ENCODE results near the gene UBE2H.
"Not testable (repeated sequence)": the region's sequence is repeated elsewhere in the genome, so short reads cannot be mapped to it uniquely, and the experiment has no call there.

The UBE2H gene

DNA sequence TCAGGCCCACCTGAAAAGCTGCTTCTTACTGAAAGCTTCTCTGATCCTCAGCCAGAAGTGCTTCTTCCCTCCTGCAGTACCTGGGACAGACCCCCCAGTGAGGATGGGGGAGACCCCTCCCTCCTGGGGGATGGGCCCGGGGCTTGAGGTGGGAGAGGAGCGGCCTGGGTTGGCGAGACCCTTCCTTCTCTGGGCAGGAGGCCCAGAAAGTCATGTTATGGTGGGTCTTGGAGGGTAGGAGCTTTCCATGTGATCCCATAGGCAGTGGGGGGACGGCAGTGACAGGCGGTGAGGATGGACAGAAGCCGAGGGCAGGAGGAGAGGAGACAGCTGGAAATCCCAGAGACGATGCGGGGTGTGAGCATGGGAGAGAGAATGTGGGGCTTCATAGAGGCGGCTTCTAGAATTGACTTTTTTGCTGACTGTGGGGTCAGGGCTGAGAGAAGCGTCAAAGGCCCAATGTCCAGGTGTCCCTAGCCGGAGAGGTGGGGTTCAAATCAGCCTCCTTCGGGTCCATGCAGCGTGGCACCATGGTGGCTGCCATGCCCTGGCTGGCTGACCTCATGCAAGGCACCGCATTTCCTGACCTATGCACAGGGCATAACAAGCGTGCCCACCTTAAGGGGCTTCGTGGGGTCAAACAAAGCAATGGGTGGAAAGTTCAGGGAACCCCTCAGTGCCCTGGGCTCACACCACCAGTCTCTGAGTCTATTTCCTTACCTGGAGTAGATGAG lies 154.0 kb downstream of the UBE2H start:
- Histone ChIP-seq H3K4me3 (ENCODE audit: low read length in 2 of 2) (no peak overlapping the region), H3K27me3 (ENCODE audit: control insufficient read depth in 1 of 2, insufficient read depth in 2 of 2, low read length in 2 of 2) (peaks cover 0 to 4% of the 10 kb centered on the region in 2 donors), H3K27ac (ENCODE audit: low read length) (no peak overlapping the region), H3K4me1 (ENCODE audit: control insufficient read depth, insufficient read depth, low read length) (no peaks in the 10 kb centered on the region), H3K9me3 (ENCODE audit: control insufficient read depth in 2 of 2, low read length in 2 of 2) (no peaks in the 10 kb centered on the region), H3K36me3 (ENCODE audit: control insufficient read depth in 2 of 2, insufficient read depth in 2 of 2, low read length in 2 of 2) (no peaks in the 10 kb centered on the region), H3K9ac (ENCODE audit: low read length in 2 of 2) (no peak overlapping the region)

DNA sequence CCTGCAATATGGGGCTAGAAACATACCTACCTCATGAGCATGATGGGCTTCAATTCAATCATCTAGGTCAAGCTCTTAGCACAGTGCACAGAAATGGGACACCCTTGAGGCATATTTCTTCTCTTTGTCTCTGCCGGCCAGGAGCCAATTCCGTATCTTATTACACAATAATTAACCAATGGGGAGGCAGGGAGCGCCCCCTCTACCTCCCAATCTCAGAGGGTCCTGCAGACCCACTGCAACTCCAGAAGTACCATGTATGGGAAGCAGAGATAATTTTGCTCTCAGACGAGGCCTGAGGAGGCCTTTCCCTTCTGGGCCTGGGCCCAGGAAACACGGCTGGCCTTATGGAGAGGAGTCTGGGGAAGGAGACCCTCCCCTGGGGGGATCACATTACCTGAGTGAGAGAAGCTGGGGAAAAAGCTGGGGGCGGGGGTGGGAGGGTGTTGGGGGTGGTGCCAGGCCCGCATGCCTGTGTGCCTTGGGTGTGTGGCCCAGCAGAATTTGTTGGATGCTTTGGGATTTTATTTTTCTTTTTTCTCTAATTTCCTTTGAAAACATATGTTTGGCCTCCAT lies 155.5 kb downstream of the UBE2H start:
- Histone ChIP-seq H3K36me3 (ENCODE audit: control insufficient read depth in 2 of 2, insufficient read depth in 2 of 2, low read length in 2 of 2) (no peaks in the 10 kb centered on the region), H3K4me1 (ENCODE audit: control insufficient read depth, insufficient read depth, low read length) (no peaks in the 10 kb centered on the region), H3K9me3 (ENCODE audit: control insufficient read depth in 2 of 2, low read length in 2 of 2) (no peaks in the 10 kb centered on the region), H3K4me3 (ENCODE audit: low read length in 2 of 2) (no peak overlapping the region), H3K27ac (ENCODE audit: low read length) (no peak overlapping the region), H3K27me3 (ENCODE audit: control insufficient read depth in 1 of 2, insufficient read depth in 2 of 2, low read length in 2 of 2) (peaks cover 0 to 4% of the 10 kb centered on the region in 2 donors), H3K9ac (ENCODE audit: low read length in 2 of 2) (no peak overlapping the region)

DNA sequence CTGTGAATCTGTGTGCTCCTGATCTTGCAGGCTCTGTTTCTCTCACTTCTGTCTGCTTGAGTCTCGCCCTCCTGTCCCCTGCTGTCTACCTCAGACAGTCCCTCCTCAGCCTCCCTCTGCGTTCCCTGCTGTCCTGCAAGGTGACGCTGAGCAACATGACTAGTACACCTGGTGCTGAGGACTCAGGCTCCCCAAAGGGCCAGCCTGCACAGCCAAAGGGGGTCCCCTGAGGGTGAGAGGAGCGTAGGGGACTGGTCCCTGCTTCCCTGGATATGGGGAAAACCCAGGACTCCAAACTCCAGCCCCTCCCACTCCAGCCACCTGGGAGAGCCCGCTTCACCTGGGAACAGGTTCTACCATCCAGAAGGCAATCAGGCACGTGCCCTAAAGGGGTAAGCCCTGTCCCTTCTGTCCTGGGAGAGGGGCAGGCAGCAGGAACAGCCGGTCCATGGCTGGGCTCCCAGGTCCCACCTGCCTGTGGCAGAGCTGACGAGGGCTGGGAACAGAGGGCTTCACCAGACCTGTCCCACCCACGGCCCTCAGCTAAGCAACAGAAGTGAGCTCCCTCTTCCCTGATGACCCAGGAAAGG lies 156.5 kb downstream of the UBE2H start:
- Histone ChIP-seq H3K9me3 (ENCODE audit: control insufficient read depth in 2 of 2, low read length in 2 of 2) (no peaks in the 10 kb centered on the region), H3K4me1 (ENCODE audit: control insufficient read depth, insufficient read depth, low read length) (no peaks in the 10 kb centered on the region), H3K9ac (ENCODE audit: low read length in 2 of 2) (no peak overlapping the region), H3K36me3 (ENCODE audit: control insufficient read depth in 2 of 2, insufficient read depth in 2 of 2, low read length in 2 of 2) (no peaks in the 10 kb centered on the region), H3K27me3 (ENCODE audit: control insufficient read depth in 1 of 2, insufficient read depth in 2 of 2, low read length in 2 of 2) (peaks cover 0 to 1% of the 10 kb centered on the region in 2 donors), H3K4me3 (ENCODE audit: low read length in 2 of 2) (no peak overlapping the region), H3K27ac (ENCODE audit: low read length) (no peak overlapping the region)

DNA sequence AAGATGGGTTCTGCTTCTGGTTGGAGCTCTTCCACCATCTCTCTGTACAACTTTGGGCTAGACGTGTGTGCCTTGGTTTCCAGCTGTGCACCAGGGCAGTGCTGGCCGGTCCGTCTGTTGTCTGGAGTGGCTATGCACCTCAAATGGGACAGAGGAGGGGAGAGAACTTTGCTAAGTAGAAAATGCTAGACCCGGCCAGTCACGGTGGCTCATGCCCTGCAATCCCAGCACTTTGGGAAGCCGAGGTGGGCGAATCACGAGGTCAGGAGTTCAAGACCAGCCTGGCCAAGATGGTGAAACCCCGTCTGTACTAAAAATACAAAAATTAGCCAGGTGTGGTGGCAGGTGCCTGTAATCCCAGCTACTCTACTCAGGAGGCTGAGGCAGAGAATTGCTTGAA lies 158.3 kb downstream of the UBE2H start:
- not testable (repeated sequence) for H3K4me1 ChIP-seq (ENCODE audit: control insufficient read depth, insufficient read depth, low read length); H3K27me3 ChIP-seq (ENCODE audit: control insufficient read depth in 1 of 2, insufficient read depth in 2 of 2, low read length in 2 of 2); H3K27ac ChIP-seq (ENCODE audit: low read length); H3K9me3 ChIP-seq (ENCODE audit: control insufficient read depth in 2 of 2, low read length in 2 of 2); H3K36me3 ChIP-seq (ENCODE audit: control insufficient read depth in 2 of 2, insufficient read depth in 2 of 2, low read length in 2 of 2); H3K9ac ChIP-seq (ENCODE audit: low read length in 2 of 2); H3K4me3 ChIP-seq (ENCODE audit: low read length in 2 of 2)

DNA sequence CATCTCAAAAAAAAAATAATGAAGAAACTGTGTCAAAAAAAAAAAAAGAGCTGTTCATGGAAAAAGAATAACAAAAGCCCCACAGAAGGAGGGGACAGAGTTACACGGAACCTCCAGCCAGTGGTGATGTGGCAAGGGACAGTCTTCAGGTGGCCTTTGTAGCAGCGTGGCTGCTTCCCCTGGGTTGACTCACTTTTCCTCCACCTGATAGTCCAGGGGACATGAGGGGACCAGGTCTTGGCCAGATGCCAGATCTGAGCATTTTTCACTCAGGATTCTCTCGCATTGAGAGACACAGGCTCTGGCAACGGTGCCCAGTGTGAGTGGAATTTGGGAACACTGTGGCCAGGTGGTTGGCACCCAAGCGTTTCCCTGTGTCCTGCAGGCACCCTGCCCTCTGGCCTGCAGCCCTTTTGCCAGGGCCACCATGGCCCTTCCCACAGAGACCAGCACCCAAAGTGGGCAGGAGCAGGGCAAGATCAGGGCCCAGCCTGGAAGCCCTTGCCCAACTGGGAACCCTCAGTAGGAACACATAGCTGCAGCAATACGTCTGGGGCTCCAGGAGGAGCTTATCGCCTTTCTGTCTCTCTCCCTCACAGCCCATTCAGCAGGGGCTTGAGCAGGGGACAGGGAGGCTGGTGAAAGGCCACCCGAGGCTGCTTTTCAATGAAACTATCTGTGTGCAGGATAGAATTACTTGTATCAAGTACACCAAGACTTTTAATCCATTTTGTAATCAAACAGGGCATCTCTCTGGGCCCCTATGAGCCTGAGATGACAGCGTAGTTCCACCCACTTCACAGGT lies 159.1 kb downstream of the UBE2H start:
- Histone ChIP-seq H3K27me3 (ENCODE audit: control insufficient read depth in 1 of 2, insufficient read depth in 2 of 2, low read length in 2 of 2) (peaks cover 0 to 5% of the 10 kb centered on the region in 2 donors), H3K27ac (ENCODE audit: low read length) (no peak overlapping the region), H3K9ac (ENCODE audit: low read length in 2 of 2) (no peak overlapping the region), H3K36me3 (ENCODE audit: control insufficient read depth in 2 of 2, insufficient read depth in 2 of 2, low read length in 2 of 2) (no peaks in the 10 kb centered on the region), H3K4me1 (ENCODE audit: control insufficient read depth, insufficient read depth, low read length) (no peaks in the 10 kb centered on the region), H3K4me3 (ENCODE audit: low read length in 2 of 2) (no peak overlapping the region), H3K9me3 (ENCODE audit: control insufficient read depth in 2 of 2, low read length in 2 of 2) (no peaks in the 10 kb centered on the region)

DNA sequence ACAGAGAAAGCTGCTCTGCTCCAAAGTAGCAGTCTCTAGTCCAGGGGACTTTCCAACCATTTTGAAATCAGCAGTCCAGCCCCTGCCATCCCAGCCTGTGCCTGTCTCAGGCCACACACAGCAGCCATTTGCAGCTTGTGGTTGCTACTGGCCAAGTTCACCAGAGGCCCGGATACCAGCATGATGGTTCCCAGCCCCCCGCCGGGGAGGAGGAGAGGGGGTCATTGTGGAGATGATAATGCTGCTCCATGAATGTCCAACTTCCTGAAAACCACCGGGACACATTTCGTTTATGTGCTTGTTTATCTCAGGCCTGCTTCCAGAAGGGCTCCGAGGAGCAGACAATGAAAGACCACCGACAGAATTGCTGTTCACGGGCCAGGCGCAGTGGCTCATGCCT lies 160.0 kb downstream of the UBE2H start:
- Histone ChIP-seq H3K27me3 (ENCODE audit: control insufficient read depth in 1 of 2, insufficient read depth in 2 of 2, low read length in 2 of 2) (peaks cover 0 to 5% of the 10 kb centered on the region in 2 donors), H3K4me1 (ENCODE audit: control insufficient read depth, insufficient read depth, low read length) (no peaks in the 10 kb centered on the region), H3K4me3 (ENCODE audit: low read length in 2 of 2) (no peak overlapping the region), H3K27ac (ENCODE audit: low read length) (no peak overlapping the region), H3K9me3 (ENCODE audit: control insufficient read depth in 2 of 2, low read length in 2 of 2) (no peaks in the 10 kb centered on the region), H3K9ac (ENCODE audit: low read length in 2 of 2) (no peak overlapping the region), H3K36me3 (ENCODE audit: control insufficient read depth in 2 of 2, insufficient read depth in 2 of 2, low read length in 2 of 2) (no peaks in the 10 kb centered on the region)

DNA sequence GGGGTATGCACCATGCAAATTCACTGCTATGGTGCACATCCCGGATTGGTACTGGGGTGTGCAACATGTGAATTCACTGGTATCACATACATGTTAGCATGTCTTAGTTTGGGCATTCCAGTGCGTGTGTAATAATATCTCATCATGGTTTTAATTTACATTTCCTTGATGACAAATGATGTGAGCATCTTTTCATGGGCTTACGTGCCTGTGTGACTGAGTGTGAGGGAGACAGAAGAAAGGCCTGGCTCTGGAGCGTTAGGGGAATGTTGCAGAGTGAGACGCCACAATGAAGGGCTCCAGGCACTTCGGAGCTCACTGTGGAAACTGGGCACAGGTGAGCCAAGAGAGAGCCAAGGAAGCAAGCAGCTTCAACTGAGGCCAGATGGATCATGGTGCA lies 162.6 kb downstream of the UBE2H start:
- no peaks in the 10 kb centered on the region for H3K36me3 ChIP-seq (ENCODE audit: control insufficient read depth in 2 of 2, insufficient read depth in 2 of 2, low read length in 2 of 2)
- no peak overlapping the region for H3K9ac ChIP-seq (ENCODE audit: low read length in 2 of 2)
- peaks cover 20 to 25% of the 10 kb centered on the region in 2 donors for H3K27me3 ChIP-seq (ENCODE audit: control insufficient read depth in 1 of 2, insufficient read depth in 2 of 2, low read length in 2 of 2)
- H3K27ac ChIP-seq (ENCODE audit: low read length) = no peak overlapping the region
- H3K4me1 ChIP-seq (ENCODE audit: control insufficient read depth, insufficient read depth, low read length) = peaks cover 4% of the 10 kb centered on the region
- no peaks in the 10 kb centered on the region for H3K9me3 ChIP-seq (ENCODE audit: control insufficient read depth in 2 of 2, low read length in 2 of 2)
- no peak overlapping the region for H3K4me3 ChIP-seq (ENCODE audit: low read length in 2 of 2)

DNA sequence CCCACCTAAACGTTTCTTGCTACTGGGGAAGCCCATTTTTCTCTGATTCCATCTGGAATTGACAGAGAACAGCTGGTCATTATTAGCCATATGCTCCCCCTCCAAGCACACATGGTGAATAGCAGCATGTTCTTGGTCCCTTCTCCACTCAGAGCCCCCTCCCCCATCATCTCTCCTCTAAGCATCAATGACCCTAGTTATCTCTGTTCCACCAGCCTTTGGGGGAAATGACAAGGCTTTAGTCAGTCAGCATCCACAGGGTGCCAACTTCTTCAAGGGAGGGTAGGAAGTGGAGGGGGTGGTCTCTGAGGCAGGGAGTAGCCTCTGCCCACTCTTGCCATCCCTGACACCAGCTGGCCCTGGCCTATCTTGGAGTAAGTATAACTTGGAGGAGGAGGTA lies 163.1 kb downstream of the UBE2H start:
- Histone ChIP-seq H3K9ac (ENCODE audit: low read length in 2 of 2) (no peak overlapping the region), H3K27me3 (ENCODE audit: control insufficient read depth in 1 of 2, insufficient read depth in 2 of 2, low read length in 2 of 2) (peaks cover 25 to 30% of the 10 kb centered on the region in 2 donors), H3K9me3 (ENCODE audit: control insufficient read depth in 2 of 2, low read length in 2 of 2) (no peaks in the 10 kb centered on the region), H3K4me1 (ENCODE audit: control insufficient read depth, insufficient read depth, low read length) (peaks cover 7% of the 10 kb centered on the region), H3K36me3 (ENCODE audit: control insufficient read depth in 2 of 2, insufficient read depth in 2 of 2, low read length in 2 of 2) (no peaks in the 10 kb centered on the region), H3K4me3 (ENCODE audit: low read length in 2 of 2) (no peak overlapping the region), H3K27ac (ENCODE audit: low read length) (no peak overlapping the region)

DNA sequence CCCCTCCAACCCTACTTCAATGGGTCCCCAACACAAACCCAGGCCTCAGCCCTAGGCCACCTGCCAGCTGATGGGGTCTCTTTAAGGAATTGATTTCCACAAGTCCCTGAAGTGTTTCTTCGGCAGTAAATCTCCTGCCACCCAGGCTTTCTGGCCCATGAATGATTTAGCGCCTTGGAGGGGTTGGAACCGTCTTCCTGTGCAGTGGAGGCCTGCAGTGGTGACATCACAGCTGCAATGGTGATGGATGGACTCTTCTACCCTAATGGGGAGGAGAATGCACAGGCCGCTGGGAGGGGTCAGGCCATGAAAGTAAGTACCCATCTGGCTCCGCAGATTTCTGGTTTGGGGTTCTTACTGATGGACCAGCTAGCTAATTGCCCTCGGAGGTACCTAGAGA lies 163.8 kb downstream of the UBE2H start:
- no peak overlapping the region for H3K4me3 ChIP-seq (ENCODE audit: low read length in 2 of 2)
- no peaks in the 10 kb centered on the region for H3K9me3 ChIP-seq (ENCODE audit: control insufficient read depth in 2 of 2, low read length in 2 of 2)
- H3K36me3 ChIP-seq (ENCODE audit: control insufficient read depth in 2 of 2, insufficient read depth in 2 of 2, low read length in 2 of 2) = no peaks in the 10 kb centered on the region
- H3K9ac ChIP-seq (ENCODE audit: low read length in 2 of 2) = no peak overlapping the region
- peaks cover 31 to 36% of the 10 kb centered on the region in 2 donors for H3K27me3 ChIP-seq (ENCODE audit: control insufficient read depth in 1 of 2, insufficient read depth in 2 of 2, low read length in 2 of 2)
- H3K4me1 ChIP-seq (ENCODE audit: control insufficient read depth, insufficient read depth, low read length) = peaks cover 7% of the 10 kb centered on the region
- H3K27ac ChIP-seq (ENCODE audit: low read length) = no peak overlapping the region

DNA sequence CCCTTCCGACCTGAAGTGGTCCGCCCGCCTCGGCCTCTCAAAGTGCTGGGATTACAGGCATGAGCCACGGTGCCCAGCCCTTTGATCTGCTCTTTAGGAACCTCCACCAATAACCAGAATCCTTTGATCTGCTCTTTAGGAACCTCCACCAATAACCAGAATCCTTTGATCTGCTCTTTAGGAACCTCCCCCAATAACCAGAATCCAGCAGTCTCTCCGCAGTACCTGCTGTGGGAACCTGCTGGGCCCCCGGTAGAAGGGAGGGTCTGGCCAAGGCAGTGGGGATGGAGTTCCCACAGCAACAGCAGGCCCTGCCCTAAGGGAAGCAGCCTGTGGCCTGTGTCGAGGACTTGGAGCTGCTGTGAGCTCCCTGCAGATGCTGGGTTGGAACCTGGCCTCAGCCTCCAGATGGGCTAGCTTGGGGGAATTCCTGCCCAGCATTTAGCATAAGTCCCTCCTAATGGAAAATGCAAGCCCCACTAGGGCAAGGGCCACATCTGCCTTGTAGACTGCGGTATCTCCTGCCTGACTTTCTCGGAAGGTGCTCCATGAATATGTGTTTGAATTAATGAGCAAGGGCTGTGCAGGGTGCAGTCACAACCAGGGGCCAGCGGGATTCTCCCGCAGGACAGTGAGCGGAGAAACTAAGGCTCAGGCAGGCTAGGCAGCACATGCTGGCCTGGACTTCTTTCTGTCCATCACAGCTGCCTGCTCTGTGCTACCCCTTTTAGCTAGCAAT lies 165.8 kb downstream of the UBE2H start:
- Histone ChIP-seq H3K27me3 (ENCODE audit: control insufficient read depth in 1 of 2, insufficient read depth in 2 of 2, low read length in 2 of 2) (peaks cover 51 to 54% of the 10 kb centered on the region in 2 donors), H3K27ac (ENCODE audit: low read length) (no peak overlapping the region), H3K4me3 (ENCODE audit: low read length in 2 of 2) (no peak overlapping the region), H3K9me3 (ENCODE audit: control insufficient read depth in 2 of 2, low read length in 2 of 2) (no peaks in the 10 kb centered on the region), H3K9ac (ENCODE audit: low read length in 2 of 2) (no peak overlapping the region), H3K4me1 (ENCODE audit: control insufficient read depth, insufficient read depth, low read length) (peaks cover 19% of the 10 kb centered on the region), H3K36me3 (ENCODE audit: control insufficient read depth in 2 of 2, insufficient read depth in 2 of 2, low read length in 2 of 2) (no peaks in the 10 kb centered on the region)

Data from stomach smooth muscle (tissue), 2 donors.